Subcutaneous abdominal adipose tissue (tissue), 5 donors: ENCODE data around the gene CD7.
"Not testable (repeated sequence)": the region's sequence is repeated elsewhere in the genome, so short reads cannot be mapped to it uniquely, and the experiment has no call there.

Source experiments
- H3K27ac ChIP-seq: one replicate; pipeline ENCODE4 v1.7.0; 2013; ENCODE audit warnings: low read depth, mild to moderate bottlenecking, inconsistent platforms, low read length, moderate library complexity
- H3K27me3 ChIP-seq, 5 donors: one replicate each; pipeline ENCODE4 v1.7.0; 2013; ENCODE audit warnings: low read length in 5 of 5, inconsistent platforms in 1 of 5; ENCODE audit not compliant: control insufficient read depth in 5 of 5, insufficient read depth in 4 of 5
- H3K36me3 ChIP-seq, 5 donors: one replicate each; pipeline ENCODE4 v1.7.0; 2013; ENCODE audit warnings: low read length in 5 of 5; ENCODE audit not compliant: control insufficient read depth in 5 of 5, insufficient read depth in 5 of 5
- H3K4me1 ChIP-seq, 5 donors: one replicate each; pipeline ENCODE4 v1.7.0; 2013; ENCODE audit warnings: low read length in 5 of 5, mild to moderate bottlenecking in 3 of 5, moderate library complexity in 1 of 5; ENCODE audit not compliant: control insufficient read depth in 5 of 5, insufficient read depth in 5 of 5
- H3K4me3 ChIP-seq, 5 donors: one replicate each; pipeline ENCODE4 v1.7.0; 2013; ENCODE audit warnings: low read length in 5 of 5, low read depth in 1 of 5
- H3K9ac ChIP-seq, 5 donors: one replicate each; pipeline ENCODE4 v1.7.0; 2013; ENCODE audit warnings: low read length in 5 of 5, mild to moderate bottlenecking in 4 of 5, moderate library complexity in 3 of 5
- H3K9me3 ChIP-seq, 5 donors: one replicate each; pipeline ENCODE4 v1.7.0; 2013; ENCODE audit warnings: low read length in 5 of 5; ENCODE audit not compliant: control insufficient read depth in 5 of 5
- donor health status: healthy.
- donor health status: healthy.
- donor health status: healthy.
- donor health status: healthy.
- donor health status: healthy.

CD7 gene

DNA sequence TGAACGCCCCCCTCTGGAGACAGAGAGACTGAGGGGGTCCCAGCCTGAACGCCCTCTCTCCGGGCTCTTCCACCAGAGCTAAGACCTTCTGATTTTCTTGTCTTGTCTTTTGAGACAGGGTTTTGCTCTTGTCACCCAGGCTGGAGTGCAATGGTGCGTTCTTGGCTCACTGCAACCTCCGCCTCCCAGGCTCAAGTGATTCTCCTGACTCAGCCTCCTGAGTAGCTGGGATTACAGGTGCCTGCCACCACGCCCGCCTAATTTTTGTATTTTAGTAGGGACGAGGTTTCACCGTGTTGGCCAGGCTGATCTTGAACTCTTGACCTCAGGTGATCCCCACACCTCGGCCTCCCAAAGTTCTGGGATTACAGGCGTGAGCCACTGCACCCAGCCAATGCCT lies 30.6 kb upstream of the CD7 start:
- Histone ChIP-seq H3K4me1 (peaks cover 0 to 12% (median 5%) of the 10 kb centered on the region in 5 donors), H3K27me3 (peaks cover 12 to 26% (median 15%) of the 10 kb centered on the region in 5 donors)
- H3K9me3 ChIP-seq, H3K9ac ChIP-seq, H3K27ac ChIP-seq, H3K4me3 ChIP-seq, H3K36me3 ChIP-seq: not testable (repeated sequence)

DNA sequence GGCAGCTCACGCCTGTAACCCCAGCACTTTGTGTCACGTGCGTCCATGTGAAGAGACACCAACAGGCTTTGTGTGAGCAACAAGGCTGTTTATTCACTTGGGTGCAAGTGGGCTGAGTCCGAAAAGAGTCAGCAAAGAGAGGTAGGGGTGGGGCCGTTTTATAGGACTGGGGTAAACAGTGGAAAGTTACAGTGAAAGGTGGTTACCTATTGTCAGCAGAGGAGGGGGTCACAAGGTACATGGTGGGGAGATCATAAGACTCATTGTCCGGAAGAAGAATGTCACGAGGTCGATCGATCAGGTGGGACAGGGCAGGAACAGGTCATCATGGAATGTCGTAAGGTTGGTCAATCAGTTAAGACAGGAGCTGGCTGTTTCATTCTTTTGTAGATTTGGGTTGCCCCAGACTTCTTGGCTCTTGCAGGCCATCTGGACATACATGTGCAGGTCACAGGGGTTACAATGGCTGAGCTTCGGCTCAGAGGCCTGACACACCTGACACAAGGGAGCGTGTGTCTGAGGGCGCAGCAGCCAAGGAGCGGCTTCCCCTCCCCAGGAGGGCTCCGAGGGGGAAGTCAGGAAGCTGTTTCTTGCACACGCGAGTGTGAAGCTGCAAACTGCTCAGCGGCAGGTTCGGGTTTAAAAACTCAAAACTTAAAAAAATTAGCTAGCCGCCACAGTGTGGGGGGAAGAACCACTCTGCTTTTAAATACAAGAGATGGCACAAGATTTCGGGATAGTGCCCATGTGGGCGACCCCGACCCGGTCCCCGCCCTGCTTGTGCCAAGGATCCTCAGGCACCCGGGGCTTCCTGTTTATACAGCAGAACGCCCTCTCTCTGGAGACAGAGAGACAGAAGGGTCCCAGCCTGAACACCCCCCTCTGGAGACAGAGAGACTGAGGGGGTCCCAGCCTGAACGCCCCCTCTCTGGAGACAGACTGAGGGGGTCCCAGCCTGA lies 29.2 kb upstream of the CD7 start:
- no peaks in the 10 kb centered on the region for H3K9me3 ChIP-seq
- H3K4me1 ChIP-seq, result peaks cover 0 to 11% (median 5%) of the 10 kb centered on the region in 5 donors
- H3K27ac ChIP-seq, result no peak overlapping the region
- H3K27me3 ChIP-seq, result peaks cover 12 to 26% (median 15%) of the 10 kb centered on the region in 5 donors
- H3K4me3 ChIP-seq, result no peak overlapping the region
- H3K36me3 ChIP-seq, result no peaks in the 10 kb centered on the region
- no peak overlapping the region for H3K9ac ChIP-seq

DNA sequence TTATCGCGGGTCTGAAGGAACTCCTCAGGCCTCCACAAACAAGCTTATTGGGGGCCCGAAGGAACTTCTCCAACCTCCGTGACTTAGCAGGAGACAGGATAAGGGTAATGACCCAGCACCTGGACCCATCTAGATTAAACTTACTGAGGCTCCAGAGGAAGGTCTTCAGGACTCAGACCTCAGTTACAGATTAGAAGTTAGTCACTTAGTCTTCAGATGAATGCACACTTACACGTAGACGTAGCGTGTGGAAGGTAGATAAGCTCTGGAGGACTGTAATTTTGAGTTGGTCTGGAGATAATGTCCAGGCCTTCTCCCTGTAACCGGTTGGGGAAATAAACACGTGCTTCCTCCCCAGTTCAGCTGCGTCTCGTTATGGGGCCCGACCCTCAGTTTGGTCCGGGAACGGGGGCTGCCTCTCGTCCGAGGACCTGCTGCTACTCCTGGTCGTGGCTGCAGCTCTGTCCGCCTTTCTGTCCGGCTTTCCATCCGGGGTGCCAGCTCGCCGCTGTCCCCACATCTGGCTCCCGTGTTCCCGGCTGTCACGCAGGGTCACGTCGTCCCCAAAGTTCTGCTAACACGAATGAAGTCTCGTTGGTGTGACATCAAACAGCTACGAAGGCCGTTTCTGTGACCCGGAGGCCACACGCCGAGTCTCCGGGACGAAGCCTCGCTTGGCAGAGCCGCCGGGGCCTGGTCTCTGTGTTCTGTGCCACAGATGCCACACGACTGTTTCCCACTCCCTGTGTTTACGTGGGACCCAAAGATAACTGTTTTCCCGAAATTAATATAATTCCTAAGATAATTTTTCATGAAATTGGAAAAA lies 28.0 kb upstream of the CD7 start:
- Histone ChIP-seq H3K4me1 (peaks cover 0 to 11% (median 3%) of the 10 kb centered on the region in 5 donors), H3K36me3 (no peaks in the 10 kb centered on the region), H3K27me3 (peaks cover 5 to 16% (median 10%) of the 10 kb centered on the region in 5 donors), H3K9ac (no peak overlapping the region), H3K4me3 (no peak overlapping the region), H3K27ac (no peak overlapping the region), H3K9me3 (no peaks in the 10 kb centered on the region)

DNA sequence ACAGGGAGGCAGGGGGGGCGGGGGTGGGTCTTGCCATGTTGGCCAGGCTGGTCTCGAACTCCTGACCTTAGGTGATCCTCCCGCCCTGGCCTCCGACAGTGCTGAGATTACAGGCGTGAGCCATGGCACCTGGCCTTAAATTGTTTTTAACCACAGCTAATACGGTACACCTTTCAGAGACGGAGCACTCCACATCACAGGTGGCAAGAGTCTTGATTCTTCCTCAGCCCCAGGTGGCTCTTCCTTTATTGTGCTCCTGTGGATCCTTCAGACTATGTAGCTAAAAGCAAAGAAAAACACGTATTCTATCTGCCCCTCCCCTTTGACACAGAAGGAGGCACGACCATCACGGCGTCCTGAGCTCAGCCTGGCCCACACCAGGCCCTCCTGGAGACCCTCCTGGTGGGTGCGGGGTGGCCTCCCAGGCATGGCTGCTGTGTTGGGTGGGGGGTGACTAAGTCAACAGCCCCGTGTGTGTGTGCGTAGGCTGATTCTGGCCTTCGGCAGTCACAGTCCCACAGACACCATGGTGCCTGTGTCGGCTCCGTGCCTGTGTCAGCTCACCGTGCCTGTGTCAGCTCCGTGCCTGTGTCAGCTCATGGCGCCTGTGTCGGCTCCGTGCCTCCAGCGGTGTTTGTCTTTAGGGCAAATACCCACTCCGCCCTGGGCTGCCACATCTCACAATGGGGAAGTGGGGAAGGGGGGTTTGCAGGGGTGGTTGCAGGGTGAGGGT lies 26.9 kb upstream of the CD7 start:
- H3K36me3 ChIP-seq, result no peaks in the 10 kb centered on the region
- no peak overlapping the region for H3K27ac ChIP-seq
- peaks cover 0 to 10% (median 4%) of the 10 kb centered on the region in 5 donors for H3K4me1 ChIP-seq
- H3K9me3 ChIP-seq, result no peaks in the 10 kb centered on the region
- H3K9ac ChIP-seq, result no peak overlapping the region
- H3K4me3 ChIP-seq, result no peak overlapping the region
- H3K27me3 ChIP-seq, result peaks cover 3 to 12% (median 10%) of the 10 kb centered on the region in 5 donors

DNA sequence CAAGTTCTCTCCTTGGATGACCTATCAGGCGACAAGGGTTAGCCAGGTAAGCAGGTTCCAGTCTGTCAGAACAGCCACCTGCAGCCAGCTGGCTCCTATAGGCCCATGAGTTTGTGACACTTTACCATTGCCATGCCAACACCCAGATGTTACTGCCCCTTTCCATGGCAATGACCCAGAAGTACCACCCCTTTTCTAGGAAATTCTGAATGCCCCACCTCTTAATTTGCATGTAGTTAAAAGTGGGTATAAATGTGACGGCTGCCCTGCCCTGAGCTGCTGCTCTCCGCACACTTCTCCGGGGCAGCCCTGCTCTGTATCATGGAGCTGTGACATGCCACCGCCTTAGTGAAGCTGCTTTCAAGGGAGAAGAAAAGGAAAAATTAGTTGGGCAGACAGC lies 26.2 kb upstream of the CD7 start:
- H3K27me3 ChIP-seq, result peaks cover 3 to 9% (median 3%) of the 10 kb centered on the region in 5 donors
- H3K9ac ChIP-seq, result no peak overlapping the region
- no peak overlapping the region for H3K4me3 ChIP-seq

DNA sequence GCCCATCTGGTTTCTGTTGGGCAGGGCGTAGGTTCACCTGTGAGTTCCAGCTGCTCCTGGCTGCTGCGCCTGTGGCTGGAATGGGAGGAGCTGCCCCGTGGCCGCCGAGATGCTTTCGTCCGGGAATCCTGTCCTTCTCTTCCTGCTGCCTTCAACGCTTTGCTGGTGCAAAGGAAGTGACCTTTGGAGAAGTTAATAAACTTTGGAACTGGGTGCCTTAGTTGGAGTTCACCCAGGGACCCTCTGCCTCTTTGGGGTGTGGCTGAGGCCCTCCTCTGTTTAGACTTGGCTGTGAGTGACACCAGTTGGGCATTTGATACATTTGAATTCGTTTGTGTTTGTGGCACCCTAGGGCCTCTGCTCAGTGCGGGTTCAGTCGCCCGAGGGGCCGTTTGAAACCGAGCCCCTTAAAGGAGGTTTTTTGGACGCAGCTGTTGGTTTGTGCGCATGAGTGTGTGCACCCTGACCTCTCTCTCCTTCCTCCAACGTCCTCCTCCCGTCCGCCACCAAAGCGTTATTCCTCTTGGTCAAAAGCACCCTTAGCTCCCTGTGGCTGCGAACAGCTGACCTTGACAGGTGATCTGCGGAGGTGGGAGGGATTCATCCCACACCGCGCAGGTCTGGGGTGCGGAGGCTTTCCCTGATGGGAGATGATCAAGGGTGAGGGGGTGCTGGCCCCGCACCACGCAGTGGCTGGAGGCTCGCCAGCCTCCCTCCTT lies 25.1 kb upstream of the CD7 start:
- Histone ChIP-seq H3K36me3 (no peaks in the 10 kb centered on the region), H3K9me3 (no peaks in the 10 kb centered on the region), H3K4me3 (no peak overlapping the region), H3K9ac (no peak overlapping the region), H3K4me1 (peaks cover 0 to 12% (median 12%) of the 10 kb centered on the region in 5 donors), H3K27me3 (peaks cover 0 to 4% (median 3%) of the 10 kb centered on the region in 5 donors), H3K27ac (no peak overlapping the region)

More for the DNA sequence above, 26.2 kb upstream of the CD7 start:
- Histone ChIP-seq H3K9me3 (no peaks in the 10 kb centered on the region), H3K36me3 (no peaks in the 10 kb centered on the region), H3K27ac (no peak overlapping the region), H3K4me1 (peaks cover 0 to 11% (median 11%) of the 10 kb centered on the region in 5 donors)

DNA sequence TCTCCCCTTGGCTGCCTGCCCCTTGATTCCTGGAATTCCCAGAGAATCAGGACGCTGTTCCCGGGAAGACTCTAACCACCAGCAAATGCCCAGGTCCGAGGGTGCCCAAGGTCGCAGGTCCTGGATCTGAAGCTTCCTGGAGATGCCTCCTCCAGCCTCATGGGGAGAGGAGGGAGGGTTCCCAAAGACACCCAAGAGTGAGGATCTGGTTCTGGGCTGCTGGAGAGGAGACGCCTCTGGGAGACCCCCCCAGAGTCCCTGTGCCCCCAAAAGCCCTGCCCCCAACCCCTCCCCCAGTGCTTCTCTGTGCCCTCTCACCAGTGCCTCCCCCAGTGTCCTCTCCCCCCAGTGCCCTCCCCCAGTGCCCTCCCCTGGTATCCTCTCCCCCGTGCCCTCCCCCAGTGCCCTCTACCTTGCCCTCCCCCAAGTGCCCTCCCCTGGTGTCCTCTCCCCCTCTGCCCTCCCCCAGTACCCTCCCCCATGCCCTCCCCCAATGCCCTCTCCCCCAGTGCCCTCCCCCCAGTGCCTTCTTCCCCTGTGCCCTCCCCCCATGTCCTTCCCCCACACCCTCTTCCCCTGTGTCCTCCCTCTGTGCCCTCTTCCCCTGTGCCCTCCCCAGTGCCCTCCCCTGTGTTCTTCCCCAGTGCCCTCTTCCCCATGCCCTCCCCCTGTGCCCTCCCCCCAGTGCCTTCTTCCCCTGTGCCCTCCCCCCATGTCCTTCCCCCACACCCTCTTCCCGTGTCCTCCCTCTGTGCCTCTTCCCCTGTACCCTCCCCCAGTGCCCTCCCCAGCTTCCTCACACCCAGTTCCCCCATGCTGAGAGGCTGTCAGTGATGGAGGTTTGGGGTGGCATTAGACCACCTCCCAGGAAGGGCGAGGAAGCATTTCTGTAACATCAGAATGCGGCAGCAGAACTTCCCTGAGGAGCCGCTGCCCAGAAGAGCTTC lies 22.5 kb upstream of the CD7 start:
- H3K27me3 ChIP-seq, result peaks cover 0 to 3% (median 0%) of the 10 kb centered on the region in 5 donors
- no peaks in the 10 kb centered on the region for H3K9me3 ChIP-seq
- no peak overlapping the region for H3K27ac ChIP-seq
- peak overlapping the region in 4 of 5 donors; percentile 47 to 58 (median 50) for H3K4me3 ChIP-seq
- H3K4me1 ChIP-seq, result peaks cover 2 to 19% (median 17%) of the 10 kb centered on the region in 5 donors
- no peaks in the 10 kb centered on the region for H3K36me3 ChIP-seq
- H3K9ac ChIP-seq, result peak overlapping the region in 1 of 5 donors; percentile 10

DNA sequence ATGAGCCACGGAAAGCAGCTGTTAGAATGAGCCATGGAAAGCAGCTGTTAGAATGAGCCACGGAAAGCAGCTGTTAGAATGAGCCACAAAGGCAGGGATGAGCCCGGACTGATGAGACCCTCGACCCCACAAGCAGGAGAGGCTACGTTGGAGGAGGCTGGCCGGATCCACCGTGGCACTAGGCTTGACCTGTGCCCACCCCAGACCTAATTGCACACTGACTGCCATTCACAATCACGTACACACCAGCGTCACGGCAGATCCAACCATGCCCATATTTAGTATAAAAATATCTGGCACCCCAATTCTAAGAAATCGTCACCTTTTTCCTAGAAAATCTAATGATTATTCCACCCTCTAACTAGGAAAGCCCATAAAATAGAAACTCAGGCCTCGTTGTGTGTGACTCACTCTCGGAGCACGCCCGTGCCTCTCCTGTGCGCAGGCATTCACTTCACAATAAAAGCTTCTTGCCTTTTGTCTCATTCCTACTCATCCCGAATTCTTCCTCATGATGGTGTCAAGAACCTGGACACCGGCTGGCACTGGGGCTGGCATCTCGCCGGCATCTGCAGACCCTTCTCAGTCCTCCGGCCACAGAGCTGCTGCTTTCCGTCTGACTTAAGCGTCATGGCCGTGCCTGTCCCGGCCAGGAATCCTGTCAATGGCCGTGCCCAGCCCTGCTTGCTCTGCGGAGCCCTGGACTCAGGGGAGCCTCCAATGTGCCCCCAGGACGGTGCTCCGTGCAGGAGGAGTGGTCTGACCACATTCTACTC lies 21.6 kb upstream of the CD7 start:
- peak overlapping the region in 1 of 5 donors; percentile 10 for H3K9ac ChIP-seq
- H3K4me1 ChIP-seq, result peaks cover 3 to 28% (median 26%) of the 10 kb centered on the region in 5 donors
- H3K27ac ChIP-seq, result no peak overlapping the region
- H3K27me3 ChIP-seq, result peaks cover 0 to 2% (median 0%) of the 10 kb centered on the region in 5 donors
- no peaks in the 10 kb centered on the region for H3K36me3 ChIP-seq
- H3K4me3 ChIP-seq, result peak overlapping the region; percentile 43 to 58 (median 49)
- no peaks in the 10 kb centered on the region for H3K9me3 ChIP-seq
